HepG2 (cell line): ENCODE data around the gene DOCK4. TPM values are rescaled to one million over a fixed set of nuclear protein-coding genes. Genes with fewer than 3 reads are reported as not detected.

ENCODE experiments used
- ARNTL ChIP-seq: sonication (generic); formaldehyde crosslinking; IDR thresholded peaks from 2 replicates; pipeline ENCODE4 v1.4.0; 2020; ENCODE audit warnings: mild to moderate bottlenecking, missing genetic modification reagents
- CREB1 ChIP-seq, 2 experiments: fragments of 450-650 bp in 1 of 2; IDR thresholded peaks; 2 replicates each; pipeline ENCODE4 v1.6.1; 2016 to 2017; ENCODE audit warnings: control low read depth in 1 of 2, mild to moderate bottlenecking in 1 of 2, missing compliant biosample characterization in 1 of 2, missing genetic modification characterization in 1 of 2
- CSRNP1 ChIP-seq: sonication (generic); formaldehyde crosslinking; IDR thresholded peaks from 2 replicates; pipeline ENCODE4 v1.8.1; 2023; ENCODE audit warnings: mild to moderate bottlenecking, missing genetic modification reagents
- ELF3 ChIP-seq: IDR thresholded peaks from 2 replicates; pipeline ENCODE4 v1.6.1; 2016; ENCODE audit warnings: missing genetic modification reagents, missing compliant biosample characterization
- FOXA1 ChIP-seq, 2 experiments: fragments of 450-650 bp in 1 of 2; sonication (generic) in 1 of 2; formaldehyde crosslinking in 1 of 2; IDR thresholded peaks; 2 replicates each; pipeline versions ENCODE4 v1.4.0 to v1.6.1; 2016 to 2020; ENCODE audit warnings: missing genetic modification reagents in 1 of 2
- FOXP1 ChIP-seq, 2 experiments: fragments of 450-650 bp in 1 of 2; IDR thresholded peaks; 2 replicates each; pipeline ENCODE4 v1.6.1; 2017 to 2018; ENCODE audit warnings: antibody characterized with exemption in 1 of 2
- FOXP4 ChIP-seq: sonication (generic); formaldehyde crosslinking; IDR thresholded peaks from 2 replicates; pipeline ENCODE4 v1.4.0; 2020; ENCODE audit warnings: missing genetic modification reagents
- HNRNPUL1 ChIP-seq: fragments of 200-400 bp; formaldehyde crosslinking; IDR thresholded peaks from 2 replicates; pipeline ENCODE4 v1.6.1; 2017; ENCODE audit warnings: low read depth, mild to moderate bottlenecking, low read length, moderate library complexity
- KLF13 ChIP-seq: sonication (generic); formaldehyde crosslinking; IDR thresholded peaks from 2 replicates; pipeline ENCODE4 v1.4.0; 2020; ENCODE audit warnings: mild to moderate bottlenecking, missing genetic modification reagents
- MAF1 ChIP-seq: sonication (generic); formaldehyde crosslinking; IDR thresholded peaks from 2 replicates; pipeline ENCODE4 v1.5.0; 2020; ENCODE audit warnings: missing genetic modification reagents, borderline replicate concordance
- MYPOP ChIP-seq: sonication (generic); formaldehyde crosslinking; IDR thresholded peaks from 2 replicates; pipeline ENCODE4 v1.8.1; 2023; ENCODE audit warnings: mild to moderate bottlenecking, moderate library complexity, missing genetic modification reagents
- NCOA2 ChIP-seq: sonication (generic); formaldehyde crosslinking; IDR thresholded peaks from 2 replicates; pipeline ENCODE4 v1.8.0; 2022; ENCODE audit warnings: inconsistent platforms
- PCBP2 ChIP-seq: fragments of 200-400 bp; formaldehyde crosslinking; optimal IDR thresholded peaks from 2 replicates; pipeline ENCODE3; 2018; ENCODE audit warnings: low read length, low read depth; ENCODE audit not compliant: poor library complexity, severe bottlenecking
- SAP130 ChIP-seq: IDR thresholded peaks from 2 replicates; pipeline ENCODE4 v1.6.1; 2016; ENCODE audit warnings: low read depth
- SNAPC4 ChIP-seq: sonication (generic); formaldehyde crosslinking; IDR thresholded peaks from 2 replicates; pipeline ENCODE4 v1.4.0; 2020; ENCODE audit warnings: mild to moderate bottlenecking, missing genetic modification reagents
- SOX13 ChIP-seq, 3 experiments: fragments of 450-650 bp in 1 of 3; sonication (generic) in 1 of 3; formaldehyde crosslinking in 1 of 3; IDR thresholded peaks in 2 of 3; conservative IDR thresholded peaks in 1 of 3; 2 replicates each; pipeline versions ENCODE4 v1.5.0 to v1.6.1; 2016 to 2020; ENCODE audit warnings: antibody characterized with exemption in 1 of 3, mild to moderate bottlenecking in 1 of 3, missing compliant biosample characterization in 1 of 3, missing genetic modification reagents in 1 of 3, moderate library complexity in 1 of 3
- ZNF124 ChIP-seq: sonication (generic); formaldehyde crosslinking; IDR thresholded peaks from 2 replicates; pipeline ENCODE4 v1.4.0; 2020; ENCODE audit warnings: missing genetic modification reagents
- ZNF639 ChIP-seq: conservative IDR thresholded peaks from 2 replicates; pipeline ENCODE4 v1.6.1; 2018; ENCODE audit warnings: missing genetic modification reagents
- polyA plus RNA-seq, 8 experiments: library from polyadenylated mRNA; depleted of rRNA in 3 of 8; stranded (reverse) in 7 of 8; unstranded in 1 of 8; fragments of >200 nt; fragmentation: Illumina TruSeq in 4 of 8; extraction: Trizol in 4 of 8; gene quantifications; 2 replicates each; pipeline versions ENCODE4 v1.2.1 to v1.2.3, GENCODE V29; 2011 to 2016; ENCODE audit warnings: low read depth in 4 of 8, missing spikeins in 1 of 8, mixed read lengths in 1 of 8; ENCODE audit not compliant: insufficient read depth in 1 of 8
- total RNA-seq, 5 experiments: library from RNA; depleted of rRNA; stranded (reverse); fragments of >200 nt; fragmentation: Illumina TruSeq; extraction: Trizol; gene quantifications; 2 replicates each; pipeline ENCODE4 v1.2.3, GENCODE V29; 2016; ENCODE audit warnings: low read depth in 1 of 5

The DOCK4 gene
- total and polyA plus RNA-seq, 2 of the 13 experiments (the other 11 are each of a cell fraction or from before 2014, with no cell fraction given) = 13.5 to 17.4 TPM

- TF ChIP-seq CSRNP1 (no peak), SAP130 (peak; percentile 63), ZNF639 (CRISPR knock-in tag) (no peak), HNRNPUL1 (no peak), FOXA1 (IDR thresholded peaks at IDR 0.05) (no peak), FOXA1 (CRISPR knock-in tag; IDR thresholded peaks at IDR 0.05) (0 out of 2 replicates have a peak, but pooled peaks have one; percentile 2), MYPOP (CRISPR knock-in tag) (no peak), PCBP2 (no peak), SNAPC4 (CRISPR knock-in tag) (no peak), CREB1 (IDR thresholded peaks at IDR 0.05) (no peak), CREB1 (CRISPR knock-in tag; IDR thresholded peaks at IDR 0.05) (0 out of 2 replicates have a peak, but pooled peaks have one; percentile 16), ZNF124 (CRISPR knock-in tag) (0 out of 2 replicates have a peak, but pooled peaks have one; percentile 31), ARNTL (CRISPR knock-in tag) (no peak), FOXP1 (IDR thresholded peaks at IDR 0.05) (no peak), FOXP1 (CRISPR knock-in tag; IDR thresholded peaks at IDR 0.05) (peak; percentile 40; the same call in 1 of the 2 replicates), MAF1 (CRISPR knock-in tag) (no peak), FOXP4 (CRISPR knock-in tag) (0 out of 2 replicates have a peak, but pooled peaks have one; percentile 29), NCOA2 (peak; percentile 43; the same call in 1 of the 2 replicates), SOX13 (IDR thresholded peaks at IDR 0.05) (no peak), SOX13 (CRISPR knock-in tag; conservative IDR thresholded peaks at IDR 0.05 in 1 of 2, IDR thresholded peaks at IDR 0.05 in 1 of 2) (peak in 1 of 2 experiments; percentile 73; a peak in 2 of 4 replicates), ELF3 (CRISPR knock-in tag) (peak; percentile 36; the same call in 1 of the 2 replicates), KLF13 (CRISPR knock-in tag) (no peak)
Measured at GRCh38 chr7:112202816-112203215, 3.4 kb downstream of the DOCK4 start (continued).
